Measurements from ENCODE around the gene TXNRD3. TPM values are rescaled to one million over a fixed set of nuclear protein-coding genes. Genes with fewer than 3 reads are reported as not detected.

The TXNRD3 gene
- total RNA-seq, 1 donor from 2014 or later, result 6.2 TPM

GRCh38 chr3:126659915-126660886 lies 5.3 kb upstream of the TXNRD3 start:
- H3K27me3 ChIP-seq (ENCODE audit: control insufficient read depth, insufficient read depth, low read length), result peaks cover 39% of the 10 kb centered on the region
- DNase-seq (ENCODE audit: low read depth), result no peak
- H3K36me3 ChIP-seq (ENCODE audit: control insufficient read depth, insufficient read depth, low read length), result no peaks in the 10 kb centered on the region
- TF ChIP-seq CTCF (IDR thresholded peaks at IDR 0.05; ENCODE audit: insufficient read depth, low read length, poor library complexity, severe bottlenecking), result no peak
- H3K4me3 ChIP-seq (ENCODE audit: low read depth, low read length), result no peak overlapping the region

GRCh38 chr3:126658584-126658983 lies 3.7 kb upstream of the TXNRD3 start:
- Histone ChIP-seq H3K36me3 (ENCODE audit: control insufficient read depth, insufficient read depth, low read length) (no peaks in the 10 kb centered on the region), H3K27me3 (ENCODE audit: control insufficient read depth, insufficient read depth, low read length) (peaks cover 36% of the 10 kb centered on the region), H3K4me3 (ENCODE audit: low read depth, low read length) (no peak overlapping the region)
- TF ChIP-seq CTCF (IDR thresholded peaks at IDR 0.05; ENCODE audit: insufficient read depth, low read length, poor library complexity, severe bottlenecking), result no peak
- DNase-seq (ENCODE audit: low read depth), result no peak

GRCh38 chr3:126657901-126658300 lies 3.0 kb upstream of the TXNRD3 start:
- H3K36me3 ChIP-seq (ENCODE audit: control insufficient read depth, insufficient read depth, low read length), result no peaks in the 10 kb centered on the region
- peaks cover 29% of the 10 kb centered on the region for H3K27me3 ChIP-seq (ENCODE audit: control insufficient read depth, insufficient read depth, low read length)
- no peak for DNase-seq (ENCODE audit: low read depth)
- TF ChIP-seq CTCF (IDR thresholded peaks at IDR 0.05; ENCODE audit: insufficient read depth, low read length, poor library complexity, severe bottlenecking), result no peak
- no peak overlapping the region for H3K4me3 ChIP-seq (ENCODE audit: low read depth, low read length)

- Histone ChIP-seq H3K36me3 (ENCODE audit: control insufficient read depth, insufficient read depth, low read length) (no peaks in the 10 kb centered on the region), H3K27me3 (ENCODE audit: control insufficient read depth, insufficient read depth, low read length) (peaks cover 16% of the 10 kb centered on the region), H3K4me3 (ENCODE audit: low read depth, low read length) (no peak overlapping the region)
- DNase-seq (ENCODE audit: low read depth), result no peak
- no peak for TF ChIP-seq CTCF (IDR thresholded peaks at IDR 0.05; ENCODE audit: insufficient read depth, low read length, poor library complexity, severe bottlenecking)
Measured at GRCh38 chr3:126656371-126657134, 1.6 kb upstream of the TXNRD3 start.

GRCh38 chr3:126655887-126656286 lies 963 bp upstream of the TXNRD3 start:
- TF ChIP-seq CTCF (IDR thresholded peaks at IDR 0.05; ENCODE audit: insufficient read depth, low read length, poor library complexity, severe bottlenecking), result no peak
- Histone ChIP-seq H3K27me3 (ENCODE audit: control insufficient read depth, insufficient read depth, low read length) (peaks cover 16% of the 10 kb centered on the region), H3K4me3 (ENCODE audit: low read depth, low read length) (no peak overlapping the region), H3K36me3 (ENCODE audit: control insufficient read depth, insufficient read depth, low read length) (no peaks in the 10 kb centered on the region)
- no peak for DNase-seq (ENCODE audit: low read depth)
